NCI-H187 treated with DMSO at 0.1 percent for 48 hours (cell line): Measurements from ENCODE around the gene PUS1.
A peak's percentile ranks its signal among the peaks of the same experiment; 100 is the strongest.
"Not testable (repeated sequence)": the region's sequence is repeated elsewhere in the genome, so short reads cannot be mapped to it uniquely, and the experiment has no call there.

Experiments used
- DNase-seq: peaks from one replicate; lab custom pipeline; 2025; lab: John Stamatoyannopoulos, UW

PUS1 gene

DNA sequence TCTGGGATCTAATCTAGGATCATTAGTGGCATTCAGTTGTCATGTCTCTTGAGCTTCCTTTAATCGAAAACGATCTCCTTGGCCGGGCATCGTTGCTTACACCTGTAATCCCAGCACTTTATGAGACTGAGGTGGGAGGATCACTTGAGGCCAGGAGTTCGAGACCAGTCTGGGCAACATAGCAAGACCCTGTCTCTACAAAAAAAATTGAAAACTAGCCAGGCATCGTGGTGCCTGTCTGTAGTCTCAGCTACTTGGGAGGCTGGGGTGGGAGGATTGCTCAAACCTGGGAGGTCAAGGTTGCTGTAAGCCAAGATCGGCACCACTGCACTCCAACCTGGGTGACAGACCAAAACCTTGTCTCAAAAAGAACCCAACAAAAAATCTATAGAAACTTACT lies 9.0 kb downstream of the PUS1 start:
- no peak for DNase-seq

DNA sequence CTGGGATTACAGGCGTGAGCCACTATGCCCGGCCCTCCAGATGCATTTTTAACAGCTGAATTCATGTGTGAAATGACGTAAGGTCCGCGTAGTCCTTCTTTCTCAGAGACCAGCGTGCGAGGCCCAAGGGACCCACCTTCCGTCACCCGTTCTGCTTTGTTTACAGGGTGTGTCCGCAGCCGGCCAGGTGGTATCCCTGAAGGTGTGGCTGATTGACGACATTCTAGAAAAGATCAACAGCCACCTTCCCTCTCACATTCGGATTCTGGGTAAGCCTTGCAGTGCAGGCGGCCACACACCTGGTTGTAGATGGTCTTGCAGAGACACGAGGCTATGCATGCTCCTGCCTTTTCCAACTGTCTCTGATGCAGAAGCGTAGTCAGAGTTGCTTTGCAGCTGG lies 9.9 kb downstream of the PUS1 start:
- DNase-seq = peak; percentile 52

DNA sequence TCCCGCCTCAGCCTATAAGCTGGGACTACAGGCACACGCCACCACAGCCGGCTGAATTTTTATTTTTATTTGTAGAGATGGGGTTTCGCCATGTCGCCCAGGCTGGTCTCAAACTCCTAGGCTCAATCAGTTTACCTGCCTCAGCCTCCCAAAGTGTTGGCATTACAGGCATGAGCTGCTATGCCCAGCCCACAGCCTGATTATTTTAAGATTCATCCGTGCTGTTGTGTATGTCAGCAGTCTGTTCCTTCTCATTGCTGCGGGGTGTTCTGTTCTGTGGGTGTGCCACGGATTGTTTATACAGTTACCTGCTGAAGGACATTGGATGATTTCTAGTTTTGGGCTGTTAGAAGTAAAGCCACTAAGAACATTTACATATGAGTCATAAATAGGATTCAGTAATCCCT lies 11.1 kb downstream of the PUS1 start:
- no peak for DNase-seq

DNA sequence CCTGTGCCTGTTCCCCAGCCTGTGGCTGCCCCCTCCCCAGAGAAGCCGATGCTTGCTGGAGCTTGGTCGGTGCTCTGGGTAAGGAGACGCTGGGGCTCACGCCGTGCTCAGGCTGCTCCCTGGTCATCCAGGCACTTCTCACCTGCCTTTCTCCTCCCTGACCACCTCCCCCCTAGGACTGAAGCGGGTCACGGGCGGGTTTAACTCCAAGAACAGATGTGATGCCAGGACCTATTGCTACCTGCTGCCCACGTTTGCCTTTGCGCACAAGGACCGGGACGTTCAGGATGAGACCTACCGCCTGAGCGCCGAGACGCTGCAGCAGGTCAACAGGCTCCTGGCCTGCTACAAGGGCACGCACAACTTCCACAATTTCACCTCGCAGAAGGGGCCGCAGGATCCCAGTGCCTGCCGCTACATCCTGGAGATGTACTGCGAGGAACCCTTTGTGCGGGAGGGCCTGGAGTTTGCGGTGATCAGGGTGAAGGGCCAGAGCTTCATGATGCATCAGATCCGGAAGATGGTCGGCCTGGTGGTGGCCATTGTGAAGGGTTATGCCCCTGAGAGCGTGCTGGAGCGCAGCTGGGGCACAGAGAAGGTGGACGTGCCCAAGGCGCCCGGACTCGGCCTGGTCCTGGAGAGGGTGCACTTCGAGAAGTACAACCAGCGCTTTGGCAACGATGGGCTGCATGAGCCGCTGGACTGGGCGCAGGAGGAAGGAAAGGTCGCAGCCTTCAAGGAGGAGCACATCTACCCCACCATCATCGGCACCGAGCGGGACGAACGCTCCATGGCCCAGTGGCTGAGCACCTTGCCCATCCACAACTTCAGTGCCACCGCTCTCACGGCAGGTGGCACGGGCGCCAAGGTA lies 12.3 kb downstream of the PUS1 start:
- no peak for DNase-seq

DNA sequence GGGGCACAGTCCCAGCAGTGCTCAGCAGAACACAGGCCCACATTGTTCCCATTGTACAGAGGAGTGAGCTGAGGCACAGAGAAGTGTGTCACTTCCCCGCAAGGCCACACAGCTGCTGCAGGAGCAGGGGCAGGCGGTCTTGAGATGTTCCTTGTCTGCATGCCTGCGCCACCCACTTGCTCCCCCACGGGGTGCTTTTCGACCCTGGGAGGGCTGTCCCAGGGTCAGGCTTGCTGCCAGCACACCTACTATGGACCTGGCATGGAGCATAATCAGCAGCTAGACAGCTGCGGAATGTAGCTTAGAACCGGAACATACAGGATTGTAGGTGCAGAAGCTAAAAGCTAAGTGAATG lies 12.9 kb downstream of the PUS1 start:
- DNase-seq = no peak

DNA sequence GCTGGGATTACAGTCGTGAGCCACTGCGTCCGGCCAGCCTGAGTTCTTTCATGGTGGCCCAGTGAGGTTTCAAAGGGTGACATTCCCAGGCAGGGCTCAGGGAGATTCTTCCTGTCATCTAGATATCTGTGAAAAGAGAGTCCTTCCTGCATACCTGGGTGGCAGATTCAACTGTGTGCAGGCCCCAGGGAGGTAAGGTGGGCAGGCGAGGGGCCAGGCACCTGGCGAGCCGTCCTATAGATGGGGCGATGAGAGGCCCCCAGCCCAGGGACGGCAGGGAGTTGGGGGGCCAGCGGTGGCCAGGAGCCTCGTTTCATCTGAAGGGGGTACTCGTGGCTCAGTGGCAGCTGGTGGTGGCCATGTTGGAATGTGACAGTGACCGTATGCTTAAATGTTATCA lies 13.6 kb downstream of the PUS1 start:
- DNase-seq = no peak

DNA sequence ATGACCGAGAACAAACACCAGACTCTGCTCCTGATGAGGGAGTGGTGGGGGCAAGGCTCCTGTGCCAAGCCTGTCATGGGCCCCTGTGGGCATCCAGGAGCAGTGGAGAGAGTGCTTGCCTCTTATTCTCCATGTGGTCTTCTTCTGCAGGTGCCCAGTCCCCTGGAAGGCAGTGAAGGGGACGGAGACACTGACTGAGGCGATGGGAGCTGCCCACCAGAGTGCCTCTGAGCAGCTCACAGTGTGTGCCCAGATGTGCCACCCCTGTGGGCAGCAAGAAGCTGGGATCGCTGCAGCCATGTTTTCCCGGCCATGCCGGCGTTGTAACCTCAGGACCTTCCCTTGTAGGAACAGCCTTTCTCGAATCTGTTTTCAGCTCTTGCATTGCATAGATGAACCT lies 14.3 kb downstream of the PUS1 start:
- DNase-seq = no peak

DNA sequence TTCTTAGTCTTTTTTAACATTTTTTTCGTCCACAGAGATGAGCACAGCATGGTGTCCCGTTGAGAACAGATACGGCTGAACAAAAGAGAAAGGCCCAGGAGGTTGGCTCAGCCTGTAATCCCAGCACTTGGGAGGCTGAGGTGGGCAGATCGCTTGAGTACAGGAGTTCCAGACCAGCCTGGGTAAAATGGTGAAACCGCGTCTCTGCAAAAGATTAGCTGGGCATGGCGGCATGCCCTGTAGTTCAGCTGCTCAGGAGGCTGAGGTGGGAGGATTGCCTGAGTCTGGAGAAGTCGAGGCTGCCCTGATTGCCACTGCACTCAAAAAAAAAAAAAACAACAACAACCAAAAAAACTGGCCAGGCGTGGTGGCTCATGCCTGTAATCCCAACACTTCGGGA lies 14.8 kb downstream of the PUS1 start:
- no peak for DNase-seq

DNA sequence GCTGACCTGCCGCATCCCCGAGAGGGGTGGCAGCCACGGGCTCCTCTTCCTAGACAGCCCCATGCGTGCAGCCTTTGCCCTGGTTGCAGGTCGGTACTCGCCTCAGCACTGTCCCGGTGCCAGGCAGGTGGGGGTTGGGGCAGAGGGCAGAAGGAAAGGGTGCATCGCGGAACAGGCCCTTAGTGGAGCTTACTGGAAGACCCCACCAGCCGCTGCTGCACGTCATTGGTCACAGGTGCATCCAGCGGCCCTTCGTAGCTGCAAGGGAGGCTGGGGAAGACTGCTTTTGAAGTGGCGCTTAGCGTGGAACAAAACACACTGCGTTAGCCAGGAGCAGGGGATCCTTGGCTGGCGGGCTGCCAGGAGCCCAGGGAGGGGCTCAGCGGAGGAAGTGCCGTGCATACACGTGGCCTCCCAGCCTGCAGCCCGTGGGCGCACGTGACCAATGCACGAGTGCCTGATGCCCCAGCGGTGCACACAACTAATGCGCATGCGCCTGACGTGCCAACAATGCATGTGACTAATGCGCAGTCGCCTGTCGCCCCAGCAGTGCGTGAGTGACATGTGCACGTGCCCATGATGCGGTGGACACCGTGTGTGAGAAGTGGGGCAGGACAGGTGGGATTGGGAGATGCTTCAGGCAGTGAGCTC lies 15.7 kb downstream of the PUS1 start:
- no peak for DNase-seq

DNA sequence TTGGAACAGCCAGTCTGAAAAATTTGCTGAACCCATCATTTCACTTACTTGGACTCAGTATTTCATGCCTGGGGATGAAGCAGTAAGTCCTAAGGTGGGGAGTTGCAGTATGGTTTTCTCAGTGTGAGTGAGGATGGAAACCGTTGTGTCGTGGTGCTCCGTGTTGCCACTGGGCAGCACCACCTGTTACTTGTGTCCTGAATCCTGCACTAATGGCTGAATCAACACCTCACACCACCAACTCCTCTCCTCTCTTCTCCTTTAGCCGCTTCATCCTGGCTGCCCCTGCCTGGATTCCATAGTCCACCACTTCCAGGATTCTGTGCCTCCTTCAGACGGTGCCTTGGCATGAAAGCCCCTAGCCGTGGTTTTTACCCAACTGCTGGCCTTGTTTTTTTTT lies 17.7 kb downstream of the PUS1 start:
- DNase-seq = no peak

DNA sequence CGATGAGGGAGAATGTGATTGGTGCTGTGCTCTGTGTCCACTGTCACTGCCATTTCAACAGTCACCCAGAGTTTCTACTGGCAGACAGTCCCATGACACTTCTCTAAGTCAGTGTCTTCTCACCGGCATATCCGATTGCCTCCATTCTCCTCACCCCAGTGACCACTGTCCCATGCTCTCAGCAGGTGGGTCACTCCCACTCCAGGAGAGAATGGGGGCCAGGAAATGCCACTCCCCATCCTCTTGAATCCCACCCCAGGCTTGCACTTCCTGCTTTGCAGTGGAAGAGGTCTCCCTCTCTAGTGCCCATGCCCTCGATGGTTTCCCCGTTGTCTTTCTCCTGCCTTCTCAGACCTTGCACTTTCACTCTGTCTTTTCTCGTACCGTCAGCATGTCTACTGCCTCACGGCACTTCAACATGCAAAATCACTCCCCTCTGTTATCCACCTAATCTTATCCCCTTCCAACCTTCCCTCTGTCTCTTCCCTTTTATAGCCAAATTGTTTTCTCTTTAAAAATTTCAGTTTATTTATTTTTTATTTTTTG lies 18.5 kb downstream of the PUS1 start:
- no peak for DNase-seq

DNA sequence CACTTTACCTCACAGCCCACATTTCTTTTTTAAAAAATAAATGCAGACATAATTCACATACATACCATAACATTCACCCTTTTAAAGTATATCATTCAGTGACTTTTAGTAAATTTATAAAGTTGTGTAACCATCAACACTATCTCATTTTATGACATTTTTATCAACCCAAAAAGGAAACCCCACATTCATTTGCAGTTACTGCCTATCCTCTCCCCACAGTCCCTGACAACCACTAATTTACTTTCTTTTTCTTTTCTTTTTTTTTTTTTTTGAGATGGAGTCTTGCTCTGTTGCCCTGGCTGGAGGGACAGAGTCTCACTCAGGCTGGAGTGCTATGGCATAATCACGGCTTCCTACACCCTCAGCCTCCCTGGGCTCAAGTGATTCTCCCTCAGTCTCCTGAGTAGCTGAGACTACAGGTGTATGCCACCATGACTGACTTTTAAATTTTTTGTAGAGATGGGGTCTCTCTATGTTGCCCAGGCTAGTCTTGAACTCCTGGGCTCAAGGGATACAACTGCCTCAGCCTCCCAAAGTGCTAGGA lies 19.2 kb downstream of the PUS1 start:
- DNase-seq = no peak

DNA sequence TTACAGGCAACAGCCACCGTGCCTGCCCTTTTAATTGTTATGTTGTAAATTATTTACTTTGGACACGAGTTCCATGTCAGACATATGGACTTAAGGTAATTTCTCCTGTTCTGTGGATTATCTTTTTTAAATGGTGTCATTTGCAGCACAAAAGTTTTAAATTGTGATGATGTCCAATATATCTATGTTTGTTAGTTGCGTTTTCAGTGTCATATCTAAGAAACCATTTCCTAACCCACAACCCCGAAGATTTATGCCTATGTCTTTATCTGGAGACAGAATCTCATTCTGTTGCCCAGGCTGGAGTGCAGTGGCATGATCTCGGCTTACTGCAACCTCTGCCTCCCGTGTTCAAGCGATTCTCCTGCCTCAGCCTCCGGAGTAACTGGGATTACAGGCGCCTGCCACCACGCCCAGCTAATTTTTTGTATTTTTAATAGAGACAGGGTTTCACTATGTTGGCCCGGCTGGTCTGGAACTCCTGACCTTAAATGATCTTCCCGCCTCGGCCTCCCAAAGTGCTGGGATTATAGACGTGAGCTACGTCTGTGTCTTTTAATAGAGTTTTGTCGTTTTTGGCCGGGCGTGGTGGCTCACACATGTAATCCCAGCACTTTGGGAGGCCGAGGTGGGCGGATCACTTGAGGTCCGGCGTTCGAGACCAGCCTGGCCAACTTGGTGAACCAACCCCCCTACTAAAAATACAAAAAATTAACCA lies 19.8 kb downstream of the PUS1 start:
- not testable (repeated sequence) for DNase-seq

DNA sequence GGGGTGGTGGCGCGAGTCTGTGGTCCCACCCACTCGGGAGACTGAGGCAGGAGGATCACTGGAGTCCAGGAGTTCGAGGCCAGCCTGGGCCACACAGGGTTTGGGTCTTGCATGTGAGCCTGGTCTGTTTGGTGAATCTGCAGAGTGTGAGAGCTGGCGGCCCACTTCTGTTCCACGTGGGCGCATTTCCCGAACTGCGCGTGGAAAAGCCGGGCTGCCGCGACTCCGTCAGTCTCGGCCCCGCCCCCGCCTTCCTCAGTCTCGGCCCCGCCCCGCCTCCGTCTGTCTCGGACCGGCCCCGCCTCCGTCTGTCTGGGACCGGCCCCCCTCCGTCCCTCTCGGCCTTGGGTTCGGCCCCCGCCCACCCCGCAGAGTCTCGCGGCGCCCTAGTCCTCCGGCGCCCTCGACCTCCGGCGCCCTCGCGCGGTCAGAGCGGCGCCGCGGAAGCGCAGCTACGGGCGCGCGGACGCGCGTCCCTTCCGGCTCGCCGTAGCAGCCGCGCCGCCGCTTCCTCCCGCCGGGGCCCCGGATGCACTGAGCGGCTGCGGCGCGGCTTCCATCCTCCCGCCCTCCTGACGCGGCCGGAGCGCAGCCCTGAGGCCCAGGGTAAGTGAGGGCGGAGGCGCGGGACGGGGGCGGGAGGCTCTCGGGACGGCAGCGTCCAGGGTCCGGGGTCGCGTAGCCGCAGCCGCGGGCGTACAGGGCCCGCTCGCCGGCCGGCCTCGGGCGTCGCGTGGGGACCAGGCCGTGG lies 20.5 kb downstream of the PUS1 start, which contains the start of gene EP400:
Gene EP400 (plus strand): TSS at position 512 of the 751 bp plus-strand sequence. CDS start 10,678 bp downstream, outside the sequence.
- DNase-seq = peak; percentile 63

DNA sequence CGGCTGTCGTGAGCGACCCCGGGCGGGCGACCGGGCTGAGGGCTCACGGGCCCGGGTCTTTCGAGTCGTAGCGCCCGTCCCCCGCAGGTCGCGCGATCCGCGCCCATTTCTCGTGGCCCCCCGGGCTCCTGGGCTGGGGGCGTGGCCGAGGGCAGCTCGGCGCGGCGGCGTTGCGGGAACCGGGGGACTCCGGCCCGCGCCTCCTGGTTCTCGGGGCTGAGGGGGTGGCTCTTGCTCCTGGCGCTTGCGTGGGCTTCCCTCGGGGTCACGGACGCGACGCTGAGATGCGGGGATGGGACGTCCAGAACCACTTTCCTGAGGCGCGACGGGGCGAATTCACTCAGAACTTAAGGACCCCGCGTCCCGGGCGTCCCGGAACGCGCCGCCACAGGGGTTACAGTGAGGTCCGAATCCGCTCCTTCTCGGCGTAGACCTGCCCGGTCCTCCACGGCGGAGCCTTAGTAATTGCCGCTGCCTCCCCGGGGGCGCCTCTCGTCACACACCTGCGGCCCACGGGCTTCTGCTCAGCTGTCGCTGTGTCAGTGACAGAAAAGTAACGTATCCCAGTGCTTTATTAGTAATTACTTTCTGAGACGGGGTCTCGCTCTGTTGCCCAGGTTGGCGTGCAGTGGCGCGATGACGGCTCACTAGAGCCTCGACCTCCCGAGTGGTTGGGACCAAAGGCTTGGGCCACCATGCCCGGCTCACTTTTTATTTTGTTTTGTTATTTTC lies 21.3 kb downstream of the PUS1 start:
- DNase-seq = no peak

DNA sequence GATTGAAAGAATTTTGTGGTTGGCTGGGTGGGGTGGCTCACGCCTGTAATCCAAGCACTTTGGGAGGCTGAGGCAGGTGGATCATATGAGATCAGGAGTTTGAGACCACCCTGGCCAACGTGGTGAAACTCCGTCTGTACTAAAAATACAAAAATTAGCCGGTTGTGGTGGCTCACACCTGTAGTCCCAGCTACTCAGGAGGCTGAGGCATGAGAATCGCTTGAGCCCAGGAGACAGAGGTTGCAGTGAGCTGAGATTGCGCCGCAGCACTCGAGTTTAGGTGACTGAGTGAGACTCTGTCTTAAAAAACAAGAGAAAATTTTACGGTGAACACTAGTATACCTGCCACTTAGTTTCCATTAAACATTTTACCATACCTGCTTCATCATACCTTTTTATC lies 24.7 kb downstream of the PUS1 start:
- DNase-seq = not testable (repeated sequence)

DNA sequence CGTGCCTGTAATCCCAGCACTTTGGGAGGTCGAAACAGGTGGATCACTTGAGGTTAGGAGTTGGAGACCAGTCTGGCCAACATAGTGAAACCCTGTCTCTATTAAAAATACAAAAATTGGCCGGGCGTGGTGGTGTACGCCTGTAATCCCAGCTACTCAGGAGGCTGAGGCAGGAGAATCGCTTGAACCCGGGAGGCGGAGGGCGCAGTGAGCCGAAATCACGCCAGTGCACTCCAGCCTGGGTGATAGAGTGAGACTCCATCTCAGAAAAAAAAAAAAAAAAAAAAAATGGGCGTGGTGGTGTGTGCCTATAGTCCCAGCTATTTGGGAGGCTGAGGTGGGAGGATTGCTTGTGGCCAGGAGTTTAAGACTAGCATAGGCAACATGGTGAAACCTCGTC lies 25.4 kb downstream of the PUS1 start:
- DNase-seq = not testable (repeated sequence)

DNA sequence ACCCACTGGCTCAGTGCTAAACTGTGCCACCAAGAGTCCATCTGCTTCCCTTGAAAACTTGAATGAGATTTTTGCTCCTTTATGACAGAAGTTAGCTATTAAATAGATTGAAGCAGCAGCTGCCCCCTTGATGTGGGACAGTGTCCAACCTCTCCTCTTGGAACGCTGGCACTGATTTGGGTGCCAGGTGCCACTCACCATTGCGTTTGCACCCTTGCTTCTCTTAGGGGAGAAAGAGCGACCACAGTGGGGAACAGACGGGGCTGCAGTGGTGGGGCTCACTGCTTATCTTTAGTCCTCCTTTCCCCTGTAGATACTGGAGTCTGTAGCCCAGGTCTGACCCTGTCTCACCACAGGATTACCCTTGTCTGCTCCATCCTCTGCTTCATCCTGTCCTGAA lies 30.0 kb downstream of the PUS1 start:
- no peak for DNase-seq

DNA sequence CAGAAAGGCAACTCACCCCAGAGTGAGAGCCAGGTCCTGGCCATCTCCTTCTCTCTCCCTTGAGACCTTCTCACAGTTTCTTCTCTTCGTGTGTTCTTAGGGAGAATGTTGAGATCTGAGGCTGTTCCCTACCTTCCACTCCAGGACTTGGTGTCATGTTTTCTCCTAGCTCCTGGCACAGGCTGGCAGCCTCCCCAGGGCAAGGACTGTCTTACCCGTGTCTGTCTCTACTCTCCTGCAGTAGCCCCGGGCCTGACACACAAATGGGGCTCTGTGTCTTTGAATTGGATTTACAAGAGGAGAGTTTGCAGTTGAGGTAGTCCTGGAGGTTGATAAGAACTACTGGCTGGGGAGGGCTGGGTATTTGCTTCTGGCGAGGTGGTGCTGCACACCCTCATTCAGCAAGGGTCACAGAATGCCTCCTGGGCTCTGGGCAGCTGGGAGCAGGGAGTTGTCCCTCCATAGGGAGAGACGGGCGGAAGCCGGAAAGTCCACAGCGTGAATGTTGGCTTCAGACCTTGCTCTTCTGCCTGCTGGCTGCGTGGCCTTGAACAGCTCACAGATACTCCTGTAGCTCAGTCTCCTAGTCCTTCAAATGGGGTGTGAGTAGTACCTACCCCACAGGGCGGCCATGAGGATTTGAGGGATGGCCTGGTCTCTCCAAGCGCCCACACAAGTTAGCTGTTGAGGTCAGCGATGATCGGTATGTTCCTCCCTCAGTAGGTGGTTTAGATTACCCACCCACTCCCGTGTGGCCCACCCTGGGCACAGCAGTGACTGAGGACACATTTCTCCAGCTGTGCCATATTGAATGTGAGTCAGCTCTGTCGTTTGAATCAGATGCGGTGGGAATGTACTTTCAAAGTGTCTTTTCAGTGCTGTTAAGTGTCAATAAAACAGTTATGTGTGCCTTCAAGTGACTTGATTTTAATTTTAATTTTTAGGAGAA lies 30.8 kb downstream of the PUS1 start:
- no peak for DNase-seq
